ENCODE data around the gene PPP6R2.

Gene PPP6R2

DNA sequence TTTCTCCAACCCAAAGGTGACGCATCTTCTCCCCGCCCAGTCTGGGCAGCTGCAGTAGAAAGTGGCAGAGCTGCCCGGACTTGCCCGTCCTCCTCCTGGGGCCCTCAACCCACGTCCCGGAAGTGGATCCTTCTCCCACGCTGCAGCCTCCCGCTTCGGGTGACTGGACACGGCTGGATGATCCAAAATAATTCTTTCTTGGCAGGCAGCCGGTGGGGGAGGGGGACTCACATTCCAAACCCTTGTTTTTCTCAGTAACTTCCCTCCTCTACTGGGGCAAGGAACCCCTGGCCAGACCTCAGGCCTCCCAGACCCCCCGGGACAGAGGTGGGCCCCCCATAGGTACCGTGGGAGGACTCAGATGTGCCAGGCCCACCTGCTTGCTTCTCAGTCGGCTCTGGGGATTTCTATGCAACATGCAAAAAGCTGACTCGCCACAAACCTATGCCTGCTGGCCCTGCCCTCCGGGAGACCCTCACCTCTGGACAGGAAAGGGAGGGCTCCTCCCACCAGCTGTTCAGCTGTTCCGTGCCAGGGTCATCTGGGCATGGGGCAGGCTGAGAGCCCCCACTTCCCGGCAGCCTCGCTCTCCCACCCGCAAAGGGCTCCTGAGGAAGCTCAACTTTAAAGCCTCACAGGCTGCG is 37.1 kb upstream of the PPP6R2 start:
- no peak for DNase-seq

DNA sequence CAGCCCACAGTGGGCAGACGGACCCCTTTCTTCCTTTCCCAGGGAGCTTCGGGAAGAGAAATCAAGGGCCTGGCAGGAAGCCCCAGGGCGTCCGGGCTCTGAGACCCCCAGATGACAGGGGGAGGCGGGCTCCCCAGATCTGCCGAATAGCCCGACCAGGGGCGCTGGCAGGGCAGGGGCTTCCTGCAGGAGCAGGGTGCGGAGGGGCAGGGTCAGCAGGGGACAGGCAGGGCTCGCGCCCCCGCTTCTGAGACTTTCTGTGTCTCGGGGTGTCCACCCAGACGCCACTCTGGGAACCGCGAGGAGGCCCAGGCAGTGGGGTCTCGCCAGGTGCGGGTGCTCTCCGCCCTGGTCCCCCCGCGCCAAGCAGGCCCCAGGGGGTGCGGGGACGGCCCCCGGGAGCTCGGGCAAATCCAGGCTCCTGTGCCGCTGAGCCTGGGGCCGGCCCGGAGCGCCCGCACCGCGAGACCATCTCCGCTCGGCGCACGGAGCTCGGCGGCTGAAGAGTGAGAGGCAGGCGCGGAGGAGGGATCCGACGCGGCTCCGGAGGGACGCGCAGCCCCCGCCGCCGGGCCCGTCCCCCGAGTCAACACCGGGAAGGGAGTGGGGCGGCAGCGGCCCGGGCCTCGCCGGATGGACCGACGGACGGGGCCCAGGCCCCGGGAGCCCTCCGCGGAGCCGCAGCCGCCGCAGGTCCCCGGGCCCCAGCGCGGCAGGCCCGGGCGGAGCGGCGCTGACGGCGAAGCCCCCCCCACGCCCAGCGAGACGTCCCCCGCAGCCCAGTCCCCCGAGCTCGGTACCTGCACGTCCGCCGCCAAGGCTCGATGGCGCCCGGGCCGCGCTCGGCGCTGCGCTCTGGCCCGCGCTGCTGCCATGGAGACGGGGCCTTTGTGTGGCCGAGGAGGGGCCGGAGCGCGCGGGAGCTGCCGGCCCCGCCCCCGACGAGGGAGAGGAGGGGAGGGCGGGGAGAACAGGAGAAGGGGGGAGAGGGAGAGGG is 36.1 kb upstream of the PPP6R2 start, which contains the start of gene PLXNB2:
Gene PLXNB2 (minus strand): TSS at position 894 of the 997 bp plus-strand sequence. CDS start 17,062 bp downstream, outside the sequence.
- DNase-seq, result no peak

DNA sequence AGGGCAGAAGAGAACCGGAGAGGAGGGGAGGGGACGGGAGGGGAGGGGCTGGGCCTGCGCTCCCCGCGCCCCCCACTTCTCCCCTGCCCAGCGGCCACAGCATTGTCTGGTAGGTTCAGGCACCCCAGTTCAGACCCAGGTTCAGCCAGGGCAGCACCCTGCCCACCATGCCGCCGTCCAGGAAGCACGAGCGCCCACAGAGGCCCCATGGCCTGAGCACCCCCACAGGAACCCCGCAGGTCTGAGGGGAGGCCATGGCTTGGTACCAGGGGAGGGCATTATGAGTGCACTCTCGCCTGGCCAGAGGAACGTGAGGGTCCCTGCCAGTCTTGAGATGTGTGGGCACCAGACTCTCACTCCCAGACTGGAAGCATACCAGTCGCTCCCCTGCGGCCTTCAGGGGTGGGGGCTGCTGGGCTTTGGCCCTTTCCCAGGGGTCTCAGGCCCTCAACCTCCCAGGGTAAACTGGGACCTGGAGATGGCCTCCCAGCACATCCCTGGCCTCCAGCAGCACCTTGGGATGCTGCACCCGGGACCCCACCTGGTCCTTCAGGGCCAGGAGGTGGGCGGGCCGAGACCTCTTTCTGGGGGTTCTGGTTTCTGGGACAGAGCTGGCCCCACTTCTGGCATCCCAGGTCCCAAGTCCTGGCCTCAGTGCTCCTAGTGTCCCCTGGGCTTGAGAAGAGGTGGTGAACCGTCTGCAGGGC is 35.1 kb upstream of the PPP6R2 start:
- no peak for DNase-seq

DNA sequence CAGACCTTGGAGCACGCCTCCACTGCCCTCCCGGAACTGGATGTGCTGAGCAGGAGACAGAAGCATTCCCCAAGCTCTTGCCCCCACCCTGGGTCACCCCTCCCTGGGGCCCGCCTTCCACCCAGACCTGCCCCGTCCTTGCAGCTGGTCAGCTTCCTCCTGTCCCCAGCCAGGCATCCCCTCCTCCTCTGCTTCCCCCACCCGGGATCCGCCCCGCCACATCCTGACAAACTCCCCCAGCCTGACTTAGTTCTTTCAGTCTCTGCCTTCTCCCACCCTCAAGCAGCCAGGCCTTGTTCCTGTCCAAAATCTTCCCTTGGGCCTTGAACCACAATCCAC is 34.6 kb upstream of the PPP6R2 start:
- no peak for DNase-seq

DNA sequence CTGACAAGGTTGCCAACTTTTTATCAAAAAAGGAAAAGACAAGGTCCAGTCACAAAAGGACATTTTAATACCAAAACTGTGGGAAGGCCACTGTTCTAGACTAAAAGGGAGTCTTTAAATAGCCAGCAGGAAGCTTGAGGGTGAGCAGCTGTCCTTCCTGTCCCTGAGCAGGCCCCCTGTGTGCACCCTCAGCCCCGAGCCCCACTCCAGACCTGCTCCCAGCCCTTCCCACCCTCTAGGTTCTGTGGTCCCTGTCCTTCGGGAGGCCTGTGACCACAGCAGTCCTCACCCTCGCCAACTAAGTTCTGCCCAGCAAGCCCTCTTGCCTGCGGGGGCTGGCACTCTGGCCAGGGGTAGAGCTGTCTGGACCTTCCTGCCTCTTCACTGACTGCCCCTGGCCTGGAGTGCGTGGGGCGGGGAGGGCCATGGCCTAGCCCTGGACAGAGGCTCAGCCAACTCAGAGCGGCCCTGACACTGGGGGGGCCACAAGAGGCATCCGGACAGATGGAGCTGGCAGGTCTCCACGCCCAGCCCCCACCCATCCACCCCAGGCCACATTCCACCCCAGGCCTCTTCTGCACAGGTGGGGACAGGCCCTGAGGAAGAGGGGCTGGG is 34.0 kb upstream of the PPP6R2 start:
- no peak for DNase-seq

DNA sequence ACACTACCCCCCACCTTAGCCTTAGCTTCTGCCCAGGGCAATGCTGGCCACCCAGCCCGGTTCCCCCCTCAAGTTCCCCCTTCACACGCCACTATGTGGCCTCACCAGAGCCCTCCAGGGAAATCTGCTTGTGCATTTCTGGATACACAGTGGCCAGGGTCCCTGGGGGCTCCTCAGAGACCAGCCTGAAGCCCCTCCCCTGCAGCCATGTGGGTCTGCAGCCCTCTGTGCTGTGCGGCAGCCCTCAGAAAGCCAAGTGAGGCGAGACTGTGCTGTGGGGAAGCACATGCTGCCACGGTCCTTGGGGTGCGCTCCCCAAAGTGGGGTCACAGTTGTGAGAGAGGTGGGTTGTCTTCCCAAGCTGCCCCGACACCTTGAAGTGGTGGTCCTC is 33.5 kb upstream of the PPP6R2 start:
- DNase-seq, result no peak

DNA sequence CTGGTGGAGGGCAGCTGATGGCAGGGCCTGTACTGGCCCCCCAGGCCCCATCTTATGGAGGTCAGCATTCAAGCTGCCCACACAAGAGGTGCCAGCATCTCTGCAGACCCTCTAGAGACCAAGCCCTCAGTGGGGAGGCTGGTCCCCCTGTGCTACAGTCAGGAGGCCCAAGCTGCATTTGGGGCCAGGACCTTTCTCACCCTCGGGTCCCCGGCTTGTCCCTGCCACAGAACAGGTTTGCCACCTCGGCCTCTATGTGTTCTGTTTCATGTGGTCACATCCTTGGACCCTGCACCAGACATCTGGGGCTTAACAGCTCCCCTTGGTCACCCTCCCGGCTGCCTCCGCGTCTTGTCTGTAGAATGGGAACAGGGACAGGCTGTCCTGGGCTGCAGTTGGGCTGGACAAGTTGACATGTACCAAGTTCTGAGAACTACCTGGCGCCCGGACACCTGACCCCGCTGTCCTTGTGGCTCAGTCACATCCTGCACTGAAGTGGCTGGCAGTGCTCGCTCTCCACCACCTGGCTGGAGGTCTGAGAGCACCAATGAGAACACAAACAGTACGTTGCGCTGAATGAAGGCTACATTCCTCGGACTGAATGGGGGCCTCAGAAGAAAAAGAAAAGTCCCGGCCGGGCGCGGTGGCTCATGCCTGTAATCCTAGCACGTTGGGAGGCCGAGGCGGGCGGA is 33.0 kb upstream of the PPP6R2 start:
- DNase-seq, result no peak

DNA sequence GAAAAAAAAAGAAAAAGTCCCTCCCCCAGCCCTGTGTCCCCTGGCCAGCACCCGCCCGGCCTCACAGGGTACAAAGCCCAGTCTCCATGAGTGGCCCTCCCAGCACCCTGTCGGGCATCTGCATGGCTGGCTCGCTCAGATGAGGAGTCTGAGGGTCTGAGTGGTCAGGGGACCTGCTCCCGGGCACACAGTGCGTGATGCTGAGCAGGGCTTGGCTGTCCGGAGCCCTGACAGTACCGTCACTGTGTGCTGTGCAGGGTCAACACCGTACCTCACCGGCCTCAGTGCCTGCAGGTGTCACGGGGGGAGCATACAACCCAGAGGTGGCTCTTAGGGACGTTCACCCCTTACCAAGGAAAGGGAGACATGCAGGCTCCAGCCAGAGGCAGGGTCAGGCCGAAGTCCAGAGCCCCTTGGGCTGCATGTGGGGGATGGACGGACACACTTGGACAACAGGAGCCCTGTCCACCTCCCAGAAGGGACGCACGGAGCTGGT is 32.1 kb upstream of the PPP6R2 start:
- DNase-seq, result no peak

DNA sequence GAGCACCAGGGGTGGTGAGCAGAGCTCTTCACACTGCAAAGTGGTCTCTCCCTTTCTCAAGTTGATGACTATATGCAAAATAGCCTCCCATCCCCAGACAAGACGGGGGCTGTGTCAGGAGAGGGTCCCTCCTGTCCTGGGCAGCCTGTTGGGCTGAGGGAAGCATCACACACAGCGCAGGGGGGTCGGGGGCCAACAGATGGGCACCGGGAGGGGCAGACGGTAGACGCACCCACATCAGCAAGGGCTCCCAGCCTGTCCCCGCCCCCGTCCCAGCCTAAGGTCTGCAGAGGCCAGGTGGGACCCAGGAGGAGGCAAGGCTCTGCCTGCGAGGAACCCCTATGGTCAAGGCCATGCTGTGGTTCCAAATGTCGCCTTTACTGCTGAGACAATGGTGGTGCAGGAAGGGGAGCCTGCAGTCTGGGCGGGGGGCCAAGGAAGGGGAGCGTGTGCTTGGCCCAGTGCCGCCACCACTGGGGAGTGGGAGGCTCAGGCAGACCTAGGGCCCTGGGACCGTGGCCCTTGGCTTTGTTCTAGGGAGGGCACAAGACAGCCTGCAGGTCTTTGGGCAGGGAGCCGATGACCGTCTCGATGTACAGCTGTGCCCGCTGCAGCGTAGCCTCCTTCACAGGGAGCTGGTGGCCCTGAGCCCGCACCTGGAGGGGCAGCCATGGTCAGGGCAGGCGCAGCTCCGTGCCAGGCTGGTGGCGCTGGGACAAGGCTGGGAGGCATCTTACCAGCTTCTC is 31.3 kb upstream of the PPP6R2 start:
- DNase-seq, result no peak

DNA sequence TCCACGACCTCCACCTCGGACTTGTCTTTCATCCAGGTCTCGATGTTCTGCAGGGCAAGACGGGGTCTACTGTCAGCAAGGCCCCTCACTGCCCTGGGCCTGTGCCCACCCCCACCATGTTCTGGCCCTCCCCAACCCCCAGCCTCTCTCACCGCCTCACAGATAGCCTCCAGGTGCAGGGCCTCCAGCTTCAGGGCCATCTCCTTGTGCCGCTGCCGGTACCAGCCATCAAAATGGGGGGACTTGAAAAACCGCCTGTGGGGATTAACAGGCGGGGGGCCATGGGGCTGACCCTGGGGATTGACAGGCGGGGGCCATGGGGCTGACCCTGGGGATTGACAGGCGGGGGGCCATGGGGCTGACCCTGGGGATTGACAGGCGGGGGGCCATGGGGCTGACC is 30.8 kb upstream of the PPP6R2 start:
- DNase-seq, result no peak

DNA sequence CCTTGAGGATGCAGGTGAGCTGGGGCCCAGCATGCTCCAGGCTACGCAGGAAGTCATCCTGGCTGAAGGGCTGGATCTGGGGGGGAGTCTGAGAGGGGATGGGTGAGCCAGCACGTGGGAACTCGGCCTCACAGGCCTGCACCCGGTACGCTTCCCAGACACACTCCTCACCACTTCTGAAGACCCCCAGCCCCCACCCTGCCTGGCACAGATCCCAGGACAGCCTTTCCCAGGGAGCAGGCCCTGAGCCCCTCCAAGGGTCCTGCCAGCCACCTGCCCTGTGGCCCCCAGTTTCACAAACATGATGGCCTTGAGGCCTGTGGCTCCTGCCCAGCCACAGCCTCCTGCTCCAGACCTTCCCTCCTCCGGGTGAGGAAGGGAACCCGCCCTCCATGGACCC is 30.1 kb upstream of the PPP6R2 start:
- no peak for DNase-seq

DNA sequence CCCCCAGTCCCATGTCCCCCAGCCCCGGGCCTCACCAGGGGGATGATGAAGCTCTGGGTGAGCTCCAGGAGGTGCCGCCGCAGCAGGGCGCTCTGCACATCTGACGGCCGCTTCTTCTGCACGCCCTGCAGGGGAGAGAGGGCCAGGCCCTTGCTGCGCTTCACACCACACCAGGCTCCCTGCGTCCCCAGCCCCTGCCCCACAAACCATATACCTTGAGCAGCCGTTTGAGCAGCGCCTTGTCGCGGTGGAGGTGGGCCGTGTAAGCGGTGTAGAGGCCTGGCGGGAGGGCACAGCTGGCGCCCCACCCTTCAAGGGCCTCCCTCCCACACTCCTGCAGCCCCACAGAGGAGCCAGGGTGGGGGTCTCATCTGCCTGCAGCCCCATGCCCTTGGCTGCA is 29.5 kb upstream of the PPP6R2 start:
- DNase-seq, result no peak

DNA sequence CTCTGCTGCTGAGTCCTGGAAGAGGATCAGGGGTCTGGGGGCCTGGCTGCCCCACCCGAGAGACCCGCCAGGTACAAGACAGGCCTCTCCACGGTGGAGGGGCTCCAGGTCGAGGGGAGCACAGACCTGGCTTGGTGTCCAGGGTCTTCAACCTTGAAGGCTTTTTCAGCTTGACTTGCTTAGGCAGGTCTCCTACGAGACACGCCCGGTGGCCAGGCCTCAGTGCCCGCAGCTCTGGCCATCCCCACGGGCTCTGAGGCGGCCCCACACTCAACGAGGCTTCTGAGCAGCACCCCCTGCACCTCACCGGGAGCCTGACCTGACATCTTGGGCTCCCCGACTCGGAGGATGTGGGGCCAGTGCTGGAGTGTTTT is 29.1 kb upstream of the PPP6R2 start:
- no peak for DNase-seq

DNA sequence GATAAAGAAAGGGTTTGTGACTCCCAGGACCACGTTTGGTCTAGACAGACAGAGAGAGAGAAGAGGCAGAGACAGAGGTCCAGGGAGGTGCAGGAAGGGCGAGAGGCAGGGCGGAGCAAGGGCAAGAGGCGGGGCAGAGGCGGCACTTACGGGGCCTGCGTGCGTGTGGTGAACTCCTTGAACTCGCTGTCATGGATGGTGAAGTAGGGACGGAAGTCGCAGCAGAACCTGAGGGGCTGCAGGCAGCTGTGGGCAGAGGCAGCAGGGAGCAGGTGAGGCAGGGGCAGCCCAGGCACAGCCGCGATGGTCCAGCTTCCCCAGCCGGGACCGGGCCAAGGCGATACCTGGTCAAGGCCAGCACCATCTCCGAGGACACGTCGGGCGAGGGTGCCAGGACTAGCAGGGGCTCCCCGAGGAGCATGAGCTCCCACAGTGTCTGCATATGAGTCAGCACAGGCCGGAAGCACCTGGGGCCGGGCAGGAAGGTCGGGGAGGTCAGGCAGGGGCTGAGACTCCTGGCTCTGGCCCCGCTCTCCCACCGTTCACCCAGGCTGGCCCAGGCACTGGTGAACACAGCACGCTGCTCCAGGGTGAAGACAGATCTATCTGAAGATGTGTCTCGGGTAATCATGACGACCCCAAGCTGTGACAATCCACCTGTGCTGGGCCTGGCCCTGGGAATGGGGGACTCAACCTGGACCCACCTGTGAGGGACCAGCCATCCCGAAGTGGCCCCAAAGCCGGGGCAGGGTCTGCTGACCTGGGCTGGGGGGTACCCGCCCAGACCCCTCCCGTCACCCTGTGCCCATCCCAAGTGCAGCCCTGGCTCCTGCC is 28.5 kb upstream of the PPP6R2 start:
- no peak for DNase-seq

DNA sequence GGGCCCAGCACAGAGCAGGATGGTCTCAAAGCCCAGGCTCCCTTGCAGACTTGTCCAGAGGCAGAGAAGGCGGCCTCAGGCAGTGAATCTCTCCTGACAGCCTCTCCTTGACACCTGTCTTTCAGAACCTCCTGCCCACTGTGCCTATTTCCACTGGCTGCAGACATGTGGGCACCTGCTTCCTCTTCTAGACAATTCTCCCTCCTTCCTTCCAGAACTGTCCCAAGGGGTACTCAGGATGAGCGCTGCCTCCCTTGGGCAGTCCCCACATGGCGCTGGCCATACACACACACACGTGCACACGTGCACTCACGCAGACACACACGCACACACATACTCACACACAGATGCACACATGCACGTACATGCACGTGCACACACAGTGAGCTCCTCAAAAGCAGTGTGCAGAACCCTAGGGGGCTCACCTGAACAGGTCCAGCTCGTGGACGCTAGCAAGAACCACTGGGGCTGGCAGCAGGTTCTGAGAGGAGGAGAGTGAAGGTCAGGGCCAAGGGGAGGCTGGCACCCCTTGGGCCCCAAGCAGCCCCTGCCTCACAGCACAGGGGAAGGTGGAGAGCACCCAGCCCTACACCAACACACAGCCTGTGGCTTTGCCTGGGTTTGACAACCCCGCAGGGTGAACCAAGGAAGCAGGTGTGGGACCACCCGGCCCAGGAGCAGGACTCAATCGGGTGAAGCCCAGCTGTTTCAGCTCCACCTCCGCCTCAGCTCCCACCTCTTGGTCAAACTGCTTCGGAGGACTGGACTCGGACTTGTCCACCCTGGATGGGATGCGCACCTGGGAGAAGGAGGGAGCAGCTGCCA is 27.6 kb upstream of the PPP6R2 start:
- no peak for DNase-seq

DNA sequence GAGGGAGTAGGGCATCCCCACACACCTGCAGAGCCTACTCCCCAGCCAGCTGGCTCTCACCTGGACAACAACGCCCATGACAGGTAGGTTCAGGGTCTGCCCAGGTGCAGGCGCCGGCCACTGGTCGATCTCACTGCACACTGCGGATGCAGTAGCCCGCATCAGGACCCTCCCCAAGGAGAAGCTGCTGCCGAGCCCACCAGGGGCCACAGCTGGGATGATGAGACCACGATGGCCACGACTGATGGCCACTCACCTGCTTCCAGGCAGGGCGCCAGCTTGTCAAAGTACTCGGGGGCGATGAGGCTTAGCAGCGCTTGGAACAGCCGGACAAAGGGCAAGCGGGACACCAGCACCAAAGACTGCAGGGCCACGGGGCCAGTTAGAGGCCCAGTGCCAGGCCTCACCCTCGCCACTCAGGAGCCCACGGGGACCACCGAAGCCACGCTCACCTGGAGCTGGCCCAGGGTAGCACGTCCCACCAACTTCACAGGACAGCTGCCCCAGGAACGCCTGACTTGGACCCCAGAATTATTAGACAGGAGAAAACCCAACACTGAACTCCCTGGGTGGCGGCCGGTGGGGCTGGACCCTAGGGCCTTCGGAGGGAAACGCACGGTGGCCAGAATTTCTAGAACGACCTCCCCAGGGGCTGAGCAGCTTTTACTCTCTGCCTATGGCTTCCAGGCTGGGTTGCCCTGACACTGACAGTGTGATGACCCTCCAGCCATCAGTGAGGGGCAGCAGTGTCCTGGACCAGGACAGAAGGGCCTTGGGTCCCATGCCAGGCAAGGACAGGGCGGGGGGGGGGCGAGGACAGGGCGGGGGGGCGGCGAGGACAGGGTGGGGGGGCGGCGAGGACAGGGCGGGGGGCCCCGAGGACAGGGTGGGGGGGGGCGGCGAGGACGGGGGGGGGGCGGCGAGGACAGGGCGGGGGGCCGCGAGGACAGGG is 26.7 kb upstream of the PPP6R2 start:
- no peak for DNase-seq

DNA sequence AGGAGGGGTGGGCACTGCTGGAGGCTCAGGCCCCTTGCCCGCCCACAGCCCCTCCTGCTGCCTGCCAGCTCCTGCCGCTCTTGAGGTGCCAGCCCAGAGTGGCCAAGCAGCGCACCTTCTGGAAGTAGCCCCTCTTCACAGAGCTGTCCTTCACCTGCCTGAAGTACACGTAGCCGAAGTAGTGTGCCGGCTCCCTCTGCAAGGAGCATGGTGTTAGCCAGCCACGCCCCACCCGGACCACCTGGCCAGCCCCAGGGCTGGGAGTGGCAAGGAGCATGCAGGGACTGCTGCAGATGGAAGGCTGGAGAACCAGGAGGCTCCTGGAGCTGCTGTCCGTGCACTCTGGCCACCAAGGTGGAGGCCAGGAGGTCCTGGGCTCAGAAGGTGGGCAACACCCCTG is 25.9 kb upstream of the PPP6R2 start:
- no peak for DNase-seq

DNA sequence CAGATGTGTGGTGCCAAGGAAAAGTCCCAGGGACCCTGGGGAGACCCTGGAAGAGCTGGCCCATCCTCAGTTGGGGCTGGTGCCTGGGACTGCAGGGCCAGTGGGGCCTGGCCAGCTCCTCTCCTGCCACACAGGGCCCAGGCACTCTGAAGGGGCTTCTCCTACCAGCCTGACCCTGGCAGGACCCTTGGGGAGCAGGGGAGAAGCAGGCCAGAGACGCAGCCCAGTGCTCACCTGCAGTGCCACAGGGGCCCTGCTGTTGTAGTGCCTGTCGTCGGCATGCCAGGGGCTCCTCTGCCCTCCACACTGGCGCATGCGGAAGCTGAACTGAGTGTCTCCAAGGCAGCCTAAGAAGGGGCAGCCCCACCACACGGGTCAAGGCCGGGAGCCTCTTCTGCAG is 25.5 kb upstream of the PPP6R2 start:
- DNase-seq, result no peak

DNA sequence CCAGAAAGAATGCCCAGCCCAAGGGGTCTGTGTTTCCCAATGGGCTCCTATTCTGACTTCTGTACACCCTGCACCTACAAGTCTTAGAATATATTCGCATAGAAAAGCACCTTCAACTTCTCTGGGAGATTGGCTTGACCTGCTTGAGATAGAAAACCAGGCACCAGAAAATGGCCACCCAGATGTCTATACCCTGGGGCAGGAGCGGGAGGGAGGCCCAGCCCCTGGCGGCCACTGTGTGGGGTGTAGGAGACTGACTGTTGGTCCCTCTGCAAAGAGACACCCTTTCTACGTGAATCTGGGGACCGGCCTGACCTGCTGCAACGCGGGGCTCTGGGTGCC is 24.8 kb upstream of the PPP6R2 start:
- no peak for DNase-seq

Data from NK-92 treated with Interleukin-12 subunit alpha and Interleukin-12 subunit beta, amount 100 ng/mL, for 24 hours (cell line).